Spleen (tissue), 7 donors: ENCODE results near the gene PVRIG.
A peak's percentile ranks its signal among the peaks of the same experiment; 100 is the strongest.
"Not testable (repeated sequence)": the region's sequence is repeated elsewhere in the genome, so short reads cannot be mapped to it uniquely, and the experiment has no call there.

Experiments
- CTCF ChIP-seq, 11 experiments: fragments of 200-600 bp in 7 of 11; fragments of 450-650 bp in 4 of 11; sonication (generic) in 4 of 11; IDR thresholded peaks in 8 of 11; conservative IDR thresholded peaks in 3 of 11; 1 replicate in 7 of 11; 2 replicates in 4 of 11; pipeline versions ENCODE4 v1.4.0 to v1.8.0; 2016 to 2021; ENCODE audit warnings: antibody characterized with exemption in 11 of 11, inconsistent platforms in 4 of 11, mild to moderate bottlenecking in 1 of 11
- POLR2A ChIP-seq, 3 donors: fragments of 450-650 bp; IDR thresholded peaks; one replicate each; pipeline ENCODE4 v1.5.1; 2017; ENCODE audit warnings: antibody characterized with exemption in 3 of 3, mild to moderate bottlenecking in 1 of 3
- donor health status: DM: no; HTN: no; CAD: no; lungs with moderate emphysema.
- donor health status: DM: no; HTN: no; CAD: no.
- donor health status: DM: no; HTN: no; CAD: no.

- TF ChIP-seq CTCF (IDR thresholded peaks at IDR 0.05 in 8 of 11, conservative IDR thresholded peaks at IDR 0.05 in 3 of 11) = peak in 10 of 11 experiments; percentile 12 to 79 (median 57)
- TF ChIP-seq POLR2A (IDR thresholded peaks at IDR 0.05) = not testable (repeated sequence)
Observed at GRCh38 chr7:100217934-100218333, 1.8 kb upstream of the PVRIG start.
